ENCODE results near the gene PTH2.
"Not testable (repeated sequence)": the region's sequence is repeated elsewhere in the genome, so short reads cannot be mapped to it uniquely, and the experiment has no call there.

The PTH2 gene

GRCh38 chr19:49445997-49446396 is 22.8 kb upstream of the PTH2 start:
- H3K36me3 ChIP-seq (replicated peaks): no peaks in the 10 kb centered on the region
- in situ Hi-C loops (cut with HindIII; ENCODE audit: low pct_ligation_motif_present, low sequenced_read_pairs): no loop called here
- H3K27me3 ChIP-seq (replicated peaks): peaks cover 13% of the 10 kb centered on the region
- no peak overlapping the region for H3K4me3 ChIP-seq (ENCODE audit: low read depth, low read length)
- DNase-seq: no peak
- no peak for TF ChIP-seq CTCF (IDR thresholded peaks at IDR 0.05; ENCODE audit: low read depth, low read length, missing control alignments)
- no peak overlapping the region for H3K27ac ChIP-seq

GRCh38 chr19:49444100-49444700 is 21.0 kb upstream of the PTH2 start:
- H3K36me3 ChIP-seq (replicated peaks); H3K4me3 ChIP-seq (ENCODE audit: low read depth, low read length); DNase-seq; H3K27ac ChIP-seq; in situ Hi-C loops (cut with HindIII; ENCODE audit: low pct_ligation_motif_present, low sequenced_read_pairs): not testable (repeated sequence)
- H3K27me3 ChIP-seq (replicated peaks): peaks cover 29% of the 10 kb centered on the region

- in situ Hi-C loops (cut with HindIII; ENCODE audit: low pct_ligation_motif_present, low sequenced_read_pairs): no loop called here
- Histone ChIP-seq H3K27ac (no peak overlapping the region), H3K36me3 (replicated peaks) (no peaks in the 10 kb centered on the region), H3K27me3 (replicated peaks) (peaks cover 36% of the 10 kb centered on the region), H3K4me3 (ENCODE audit: low read depth, low read length) (peak overlapping the region; percentile 66)
- TF ChIP-seq CTCF (IDR thresholded peaks at IDR 0.05; ENCODE audit: low read depth, low read length, missing control alignments): peak; percentile 89
- peak; percentile 88 for DNase-seq
Observed at GRCh38 chr19:49443366-49444099, 20.3 kb upstream of the PTH2 start.

- H3K27ac ChIP-seq: no peak overlapping the region
- no peaks in the 10 kb centered on the region for H3K36me3 ChIP-seq (replicated peaks)
- in situ Hi-C loops (cut with HindIII; ENCODE audit: low pct_ligation_motif_present, low sequenced_read_pairs): no loop called here
- peak; percentile 87 for DNase-seq
- TF ChIP-seq CTCF (IDR thresholded peaks at IDR 0.05; ENCODE audit: low read depth, low read length, missing control alignments): no peak
- peaks cover 42% of the 10 kb centered on the region for H3K27me3 ChIP-seq (replicated peaks)
- H3K4me3 ChIP-seq (ENCODE audit: low read depth, low read length): peak overlapping the region; percentile 66
Observed at GRCh38 chr19:49442771-49443365, 19.6 kb upstream of the PTH2 start.

- H3K27me3 ChIP-seq (replicated peaks): peaks cover 44% of the 10 kb centered on the region
- H3K4me3 ChIP-seq (ENCODE audit: low read depth, low read length): no peak overlapping the region
- no peak for DNase-seq
- no peaks in the 10 kb centered on the region for H3K36me3 ChIP-seq (replicated peaks)
- no peak for TF ChIP-seq CTCF (IDR thresholded peaks at IDR 0.05; ENCODE audit: low read depth, low read length, missing control alignments)
- no peak overlapping the region for H3K27ac ChIP-seq
- in situ Hi-C loops (cut with HindIII; ENCODE audit: low pct_ligation_motif_present, low sequenced_read_pairs): no loop called here
Observed at GRCh38 chr19:49442354-49442753, 19.1 kb upstream of the PTH2 start.

- no peak overlapping the region for H3K27ac ChIP-seq
- no peak overlapping the region for H3K4me3 ChIP-seq (ENCODE audit: low read depth, low read length)
- DNase-seq: no peak
- no peak for TF ChIP-seq CTCF (IDR thresholded peaks at IDR 0.05; ENCODE audit: low read depth, low read length, missing control alignments)
- peaks cover 47% of the 10 kb centered on the region for H3K27me3 ChIP-seq (replicated peaks)
- in situ Hi-C loops (cut with HindIII; ENCODE audit: low pct_ligation_motif_present, low sequenced_read_pairs): no loop called here
- no peaks in the 10 kb centered on the region for H3K36me3 ChIP-seq (replicated peaks)
Observed at GRCh38 chr19:49441960-49442350, 18.7 kb upstream of the PTH2 start.
